Dedifferentiated amniotic fluid mesenchymal stem cell (primary cell): Measurements from ENCODE around the gene FOXC1.
A peak's percentile ranks its signal among the peaks of the same experiment; 100 is the strongest.

Experiments used
- DNase-seq: peaks from one replicate; pipeline ENCODE4 v3.0.0-alpha.2; 2016; ENCODE audit errors: extremely low spot score

FOXC1 gene

DNA sequence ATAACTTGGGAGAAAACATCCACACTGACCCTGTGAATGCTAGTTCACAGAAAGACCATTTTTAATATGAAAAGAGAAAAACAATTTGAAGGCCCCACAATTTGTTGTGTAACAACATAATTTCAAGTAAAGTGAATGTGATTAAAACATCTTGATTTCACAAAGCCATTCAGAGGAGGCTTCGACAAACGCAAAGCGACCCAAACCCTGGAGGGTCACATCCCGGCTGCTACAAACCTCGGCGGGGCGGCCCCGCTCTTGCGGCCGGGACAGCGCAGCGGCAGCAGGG, 14.0 kb downstream of the FOXC1 start:
- no peak for DNase-seq

DNA sequence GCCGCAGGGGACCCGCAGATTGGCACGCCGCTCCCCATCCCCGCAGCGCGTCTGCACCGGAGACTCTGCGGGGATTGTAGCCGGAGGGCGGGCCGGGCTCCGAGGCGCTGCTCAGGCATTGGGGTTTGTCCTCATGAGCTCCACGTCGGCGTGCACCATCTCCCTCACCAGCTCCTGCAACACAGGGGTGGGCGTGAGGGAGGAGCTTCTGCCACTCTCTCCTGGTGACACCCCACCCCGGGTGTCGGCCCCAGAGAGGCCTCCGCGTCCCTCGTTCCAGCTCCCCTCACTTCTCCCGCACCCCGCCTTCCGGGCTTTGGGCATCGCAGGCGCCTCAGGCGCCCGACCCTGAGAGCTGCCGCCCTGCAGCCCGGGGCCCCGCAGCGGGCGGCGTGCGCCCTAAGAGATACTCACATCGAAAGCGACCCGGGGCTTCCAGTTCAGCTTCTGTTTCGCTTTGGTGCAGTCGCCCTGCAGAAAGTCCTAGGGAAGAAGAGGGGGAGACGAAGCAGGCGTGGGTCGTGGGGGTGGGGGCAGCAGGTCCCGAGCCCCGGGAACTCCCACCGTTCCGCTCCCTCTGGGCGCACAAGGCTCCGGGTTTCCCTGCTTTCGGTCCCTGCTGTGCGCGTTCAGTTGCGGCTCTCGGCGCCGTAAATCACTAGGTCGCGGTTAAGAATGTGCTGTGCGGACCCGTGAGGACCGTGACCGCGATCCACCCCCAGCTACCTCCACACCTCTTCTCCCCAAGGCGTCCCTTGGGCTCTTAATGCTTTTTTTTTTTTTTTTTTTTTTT, 14.5 kb downstream of the FOXC1 start:
- no peak for DNase-seq

DNA sequence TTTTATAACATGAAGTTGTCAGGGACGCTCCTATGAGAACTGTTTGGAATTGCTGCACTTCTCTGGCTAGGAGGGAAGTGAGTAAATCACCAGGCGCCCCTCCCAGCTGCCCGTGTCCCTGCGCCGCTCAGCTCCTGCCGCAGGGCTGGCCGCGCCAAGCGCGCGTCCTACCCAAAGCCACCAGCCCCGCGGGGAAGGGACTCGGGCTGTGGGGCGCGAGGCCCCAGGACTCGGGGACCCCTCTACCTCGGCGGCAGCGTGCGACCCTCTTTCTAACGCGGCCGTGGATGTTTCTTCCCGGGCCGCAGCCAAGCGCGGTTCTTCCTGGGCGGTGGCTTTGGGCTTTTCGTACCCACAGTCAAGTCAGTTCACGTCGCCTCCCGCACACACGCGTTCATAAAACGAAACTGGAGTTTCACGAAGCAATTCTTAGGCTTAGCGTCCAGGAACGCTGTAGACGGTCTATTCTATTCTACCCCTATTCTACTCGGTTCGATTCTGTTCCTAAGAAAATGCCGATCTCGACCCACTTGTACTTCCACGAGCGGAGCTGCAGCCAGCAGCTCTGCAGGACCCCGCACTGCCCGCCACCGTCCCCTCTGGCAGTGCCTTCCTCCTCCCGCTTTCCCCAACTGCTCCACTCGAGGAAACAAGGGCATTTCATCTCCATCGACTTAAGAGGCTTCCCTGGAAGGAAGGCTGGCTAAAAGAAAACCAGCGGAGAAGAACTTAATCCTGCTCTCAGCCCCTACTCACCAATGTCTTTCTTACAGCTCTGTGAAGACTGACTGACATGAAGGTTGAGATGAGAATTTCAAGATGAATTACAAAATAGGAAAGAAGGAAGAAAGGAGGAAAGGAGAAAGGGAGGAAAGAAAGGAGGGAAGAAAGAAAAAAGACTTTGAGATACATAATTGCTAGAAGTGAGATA, 15.4 kb downstream of the FOXC1 start:
- peak; percentile 58 for DNase-seq

GRCh38 chr6:1625794-1626435, 16.2 kb downstream of the FOXC1 start:
- DNase-seq: no peak

- no peak for DNase-seq
Measured at GRCh38 chr6:1626481-1626880, 16.8 kb downstream of the FOXC1 start.

DNA sequence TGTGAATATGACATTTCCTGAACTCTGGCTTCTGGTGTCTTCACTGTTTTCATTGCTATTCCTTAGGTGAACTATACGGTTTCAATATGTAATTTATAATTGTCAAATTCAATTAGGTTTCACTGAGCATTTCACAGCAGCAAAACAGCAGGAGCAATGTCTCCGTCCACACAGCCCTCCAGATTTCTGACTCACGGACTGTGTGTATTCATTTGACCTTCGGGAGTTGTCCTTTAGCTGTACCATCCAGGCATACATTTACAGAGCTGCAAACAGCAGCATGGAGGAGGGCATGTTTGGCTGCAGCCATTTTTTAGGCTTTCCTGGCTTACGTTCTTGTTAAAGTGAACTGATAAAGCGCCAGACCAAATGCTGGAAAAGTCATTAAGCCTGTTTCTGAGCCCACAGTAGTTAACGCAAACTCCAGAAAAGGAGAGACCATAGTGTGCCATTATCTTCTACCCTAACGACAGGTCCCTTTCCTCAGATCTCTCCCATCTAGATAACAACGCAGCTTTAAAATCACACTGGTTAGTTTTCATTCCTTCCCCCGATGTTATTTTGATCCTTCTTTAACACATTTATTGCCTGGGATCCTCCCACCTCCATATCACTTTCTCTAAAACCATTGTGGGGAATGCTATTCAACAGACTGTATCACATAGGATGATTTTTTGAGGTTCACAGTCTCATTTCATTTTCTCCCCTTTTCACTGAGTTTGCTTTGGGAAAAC, 18.3 kb downstream of the FOXC1 start:
- DNase-seq: no peak

- DNase-seq: no peak
Measured at GRCh38 chr6:1629316-1629715, 19.6 kb downstream of the FOXC1 start.

DNA sequence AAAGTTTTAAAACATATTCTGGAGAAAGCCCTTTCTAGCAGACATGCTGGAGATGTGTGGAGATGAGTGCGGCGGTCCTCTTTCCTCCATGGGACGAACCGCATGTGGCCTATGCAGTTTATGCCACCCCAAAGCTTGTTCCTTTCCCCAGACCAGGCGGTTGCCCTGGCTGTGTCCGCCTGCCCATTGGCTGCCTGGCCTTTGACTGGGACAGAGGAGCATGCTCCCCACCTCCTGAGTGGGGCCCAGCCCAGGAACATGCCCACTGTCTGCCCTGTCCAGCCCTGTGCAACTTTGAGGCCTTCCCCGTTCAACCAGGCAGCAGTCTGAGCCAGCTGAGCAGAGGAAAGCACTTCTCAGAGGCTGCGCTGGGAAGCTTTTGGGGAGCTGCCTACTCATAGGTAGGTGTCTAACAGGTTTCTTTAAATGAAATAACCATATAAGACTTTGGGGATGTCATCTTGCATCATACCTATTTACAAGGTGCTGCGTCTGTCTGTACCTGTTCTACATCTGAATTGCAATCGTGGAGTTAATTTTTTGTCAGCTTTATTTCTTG, 20.6 kb downstream of the FOXC1 start:
- no peak for DNase-seq

GRCh38 chr6:1630771-1631217, 21.1 kb downstream of the FOXC1 start:
- DNase-seq: no peak

DNA sequence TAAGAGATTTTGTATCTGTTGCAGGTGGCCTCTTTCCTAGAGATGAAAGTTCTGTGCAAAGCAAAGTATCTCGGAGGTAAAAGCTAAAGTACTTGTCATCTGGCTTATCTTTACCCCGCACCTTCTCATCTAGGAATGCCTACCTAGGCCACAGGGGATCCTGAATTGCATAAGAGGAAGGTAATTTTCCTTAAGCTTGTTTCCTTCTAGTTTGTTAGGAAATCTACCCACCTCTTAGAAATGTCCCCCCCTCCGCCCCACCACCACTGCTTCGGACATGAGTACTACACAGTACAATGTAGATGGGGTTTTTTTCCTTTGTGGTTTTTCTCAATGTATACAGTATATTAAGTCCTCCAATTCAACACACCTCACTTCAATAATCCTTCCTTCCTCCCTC, 21.5 kb downstream of the FOXC1 start:
- no peak for DNase-seq

DNA sequence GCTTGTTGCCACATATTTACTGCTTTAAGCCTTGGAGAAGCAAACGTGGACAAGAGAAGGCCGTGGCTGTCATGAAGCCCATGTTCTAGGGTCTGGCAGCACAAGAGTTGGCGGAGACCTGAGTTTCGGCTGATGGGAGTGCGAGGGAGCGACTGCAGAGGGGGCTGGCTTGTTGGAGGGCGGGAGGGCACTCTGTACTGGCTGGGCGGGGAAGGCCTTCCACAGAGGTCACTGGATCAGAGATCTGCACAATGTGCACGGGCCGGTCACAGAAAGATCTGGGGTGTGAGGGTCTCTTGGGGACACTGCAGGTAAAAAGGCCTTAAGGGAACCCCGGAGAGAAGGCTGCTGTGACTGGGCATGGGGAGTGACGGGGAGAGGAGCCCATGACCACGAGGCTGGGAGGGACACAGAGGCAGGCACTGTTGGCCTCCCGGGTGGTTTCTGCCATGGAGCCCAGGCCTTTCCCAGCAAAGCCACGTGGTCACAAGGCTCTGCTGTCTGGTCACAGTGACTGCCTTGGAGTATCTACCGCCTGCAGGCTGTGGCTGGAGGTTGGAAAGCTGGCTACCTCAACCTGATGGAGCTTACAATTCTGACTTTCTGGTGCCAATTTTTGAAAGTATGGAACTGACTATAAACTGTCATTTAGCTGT, 23.8 kb downstream of the FOXC1 start:
- DNase-seq: no peak

GRCh38 chr6:1634081-1634480, 24.4 kb downstream of the FOXC1 start:
- DNase-seq: no peak

- no peak for DNase-seq
Measured at GRCh38 chr6:1635305-1636010, 25.7 kb downstream of the FOXC1 start.

DNA sequence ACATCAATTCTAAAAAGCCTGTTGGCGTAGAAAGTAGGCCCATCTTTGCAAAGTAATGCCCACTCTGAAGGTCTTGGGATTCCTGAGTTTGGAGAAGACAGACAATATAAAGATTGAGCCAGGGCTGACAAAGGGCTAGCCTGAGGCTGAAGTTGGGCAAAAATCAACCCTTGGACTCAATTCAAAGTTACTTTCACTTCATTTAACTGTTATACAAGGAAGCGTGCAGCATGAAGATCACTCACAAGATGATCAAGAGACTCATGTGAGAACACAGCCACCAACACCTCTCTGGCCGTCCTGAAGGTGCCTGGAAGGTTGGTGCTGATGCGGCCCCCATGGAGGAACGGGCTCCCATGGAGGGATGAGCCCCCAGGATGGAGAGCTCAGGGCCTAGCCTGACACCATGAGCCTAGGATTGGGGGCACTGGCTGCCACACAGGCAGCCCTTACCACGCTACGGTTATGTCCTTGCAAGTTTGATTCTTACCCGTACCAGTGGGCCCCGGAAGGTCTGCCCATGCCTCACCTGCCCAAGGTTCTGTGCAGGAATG, 26.6 kb downstream of the FOXC1 start:
- no peak for DNase-seq

- DNase-seq: no peak
Measured at GRCh38 chr6:1636971-1637871, 27.5 kb downstream of the FOXC1 start.

DNA sequence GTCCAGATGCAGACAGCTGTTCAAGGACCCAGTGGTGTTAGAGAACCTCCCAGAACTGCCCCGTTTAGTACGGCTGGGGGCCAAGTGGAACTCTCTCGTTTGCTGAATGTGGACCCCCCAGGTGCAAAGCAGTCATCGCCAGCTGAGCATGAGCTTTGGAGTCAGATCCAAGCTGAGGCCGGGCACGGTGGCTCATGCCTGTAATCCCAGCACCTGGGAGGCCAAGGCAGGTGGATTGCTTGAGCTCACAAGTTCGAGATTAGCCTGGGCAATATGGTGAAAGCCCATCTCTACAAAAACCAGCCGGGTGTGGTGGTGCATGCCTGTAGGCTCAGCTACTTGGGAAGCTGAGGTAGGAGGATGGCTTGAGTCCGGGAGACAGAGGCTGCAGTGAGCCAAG, 29.7 kb downstream of the FOXC1 start:
- DNase-seq: no peak

- DNase-seq: no peak
Measured at GRCh38 chr6:1640476-1640875, 30.8 kb downstream of the FOXC1 start.

DNA sequence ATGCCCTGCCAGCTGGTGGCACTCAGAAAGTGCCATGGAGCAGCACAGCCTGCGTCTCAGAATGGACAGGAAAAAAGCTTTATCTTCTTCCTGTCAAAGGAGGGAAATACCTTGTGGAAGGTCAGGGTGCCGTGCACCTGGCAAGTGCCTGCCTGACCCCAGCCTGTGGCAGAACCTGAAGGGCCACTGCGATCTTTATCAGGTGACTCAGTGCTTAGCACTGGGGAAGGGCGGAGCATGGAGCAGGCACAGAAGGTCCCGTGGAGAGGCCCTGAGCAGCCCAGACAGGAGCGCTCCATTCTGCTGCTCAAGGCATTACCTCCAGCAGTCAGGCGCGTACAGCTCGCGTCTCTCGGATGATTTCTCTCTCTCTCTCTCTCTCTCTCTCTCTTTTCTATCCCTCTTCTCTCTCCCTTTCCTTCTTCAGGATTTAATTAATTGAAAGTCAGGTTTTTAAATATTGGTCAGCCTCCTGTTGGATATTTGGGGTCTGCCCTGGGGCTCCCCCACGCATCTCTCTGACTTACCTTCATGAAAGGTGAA, 31.7 kb downstream of the FOXC1 start:
- DNase-seq: no peak

DNA sequence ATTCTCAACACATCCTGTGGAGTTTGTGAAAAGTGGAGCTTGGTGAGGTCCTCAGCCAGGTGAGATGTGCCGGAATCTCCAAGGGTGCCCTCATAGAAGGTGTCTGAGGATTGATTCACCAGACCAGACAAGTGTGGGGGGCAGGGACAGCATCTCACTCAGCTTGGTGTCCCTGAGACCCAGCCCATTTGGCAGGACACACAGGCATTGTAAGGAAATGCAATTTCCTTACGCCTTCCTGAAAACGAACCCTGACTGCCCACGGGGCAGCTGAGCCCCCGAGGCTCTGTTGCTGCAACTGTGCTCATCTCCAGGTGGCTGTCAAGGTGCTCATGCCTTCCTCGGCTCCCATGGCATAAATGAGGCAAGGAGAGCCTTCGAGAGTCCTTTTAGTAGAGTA, 33.4 kb downstream of the FOXC1 start:
- DNase-seq: no peak
